ENCODE results near the gene AWAT1. TPM values are rescaled to one million over a fixed set of nuclear protein-coding genes. Genes with fewer than 3 reads are reported as not detected.
"Not testable (repeated sequence)": the region's sequence is repeated elsewhere in the genome, so short reads cannot be mapped to it uniquely, and the experiment has no call there.

Gene AWAT1
- not detected for total RNA-seq
- polyA plus RNA-seq (ENCODE audit: insufficient read depth, low read depth, low replicate concordance) = not detected
- long read RNA-seq, donor 1 = 0 reads
- long read RNA-seq, donor 2 = 0 reads

- Histone ChIP-seq H3K4me1 (no peaks in the 10 kb centered on the region), H3K36me3 (ENCODE audit: low read depth, missing control alignments) (no peaks in the 10 kb centered on the region), H3K27ac (no peak within 1 kb of the TSS), H3K27me3 (no peaks in the 10 kb centered on the region), H3K4me3 (no peak within 1 kb of the TSS), H3K9me3 (no peaks in the 10 kb centered on the region)
- intact Hi-C loops (cut with DNase I; ENCODE audit: low total_unique reads) = no loop called here
- TF ChIP-seq CTCF (IDR thresholded peaks at IDR 0.05) (no peak), POLR2A (IDR thresholded peaks at IDR 0.05) (no peak)
- DNase-seq = no peak
- 83 to 90% methylated on average over 3 of the region's 3 CpGs for WGBS, 2 donors
These were observed at the start of gene AWAT1 for GRCh38 chrX:70234355-70234754. Gene AWAT1, plus strand, starts transcription at chrX:70234655. Its CDS starts 41 bp downstream, at chrX:70234696.

GRCh38 chrX:70190225-70190624 is 44.2 kb upstream of the AWAT1 start:
- intact Hi-C loops (cut with DNase I; ENCODE audit: low total_unique reads) = no loop called here
- no peak overlapping the region for H3K4me3 ChIP-seq
- H3K36me3 ChIP-seq (ENCODE audit: low read depth, missing control alignments) = no peaks in the 10 kb centered on the region
- TF ChIP-seq CTCF (IDR thresholded peaks at IDR 0.05) (no peak), POLR2A (IDR thresholded peaks at IDR 0.05) (no peak)
- H3K27me3 ChIP-seq = no peaks in the 10 kb centered on the region
- no peak for DNase-seq
- no peaks in the 10 kb centered on the region for H3K9me3 ChIP-seq
- H3K27ac ChIP-seq = no peak overlapping the region
- H3K4me1 ChIP-seq = no peaks in the 10 kb centered on the region

GRCh38 chrX:70196961-70197720 is 37.3 kb upstream of the AWAT1 start:
- H3K27ac ChIP-seq = no peak overlapping the region
- 9 to 10% methylated on average over 12 of the region's 12 CpGs for WGBS, 2 donors
- H3K4me1 ChIP-seq = no peaks in the 10 kb centered on the region
- no peaks in the 10 kb centered on the region for H3K9me3 ChIP-seq
- TF ChIP-seq POLR2A (IDR thresholded peaks at IDR 0.05) (no peak), CTCF (IDR thresholded peaks at IDR 0.05) (peak; percentile 13 to 58 (median 42))
- no peak overlapping the region for H3K4me3 ChIP-seq
- peak; percentile 68 for DNase-seq
- no peaks in the 10 kb centered on the region for H3K36me3 ChIP-seq (ENCODE audit: low read depth, missing control alignments)
- no peaks in the 10 kb centered on the region for H3K27me3 ChIP-seq
- intact Hi-C loops (cut with DNase I; ENCODE audit: low total_unique reads) = no loop called here

- intact Hi-C loops (cut with DNase I; ENCODE audit: low total_unique reads) = no loop called here
- no peaks in the 10 kb centered on the region for H3K27me3 ChIP-seq
- no peaks in the 10 kb centered on the region for H3K4me1 ChIP-seq
- WGBS, 2 donors = 94% methylated on average over 2 to 5 of the region's 5 CpGs
- no peak for DNase-seq
- no peak overlapping the region for H3K4me3 ChIP-seq
- TF ChIP-seq POLR2A (IDR thresholded peaks at IDR 0.05) = no peak
- no peaks in the 10 kb centered on the region for H3K36me3 ChIP-seq (ENCODE audit: low read depth, missing control alignments)
- H3K27ac ChIP-seq = no peak overlapping the region
- no peaks in the 10 kb centered on the region for H3K9me3 ChIP-seq
These were observed 32.7 kb upstream of the AWAT1 start for GRCh38 chrX:70201732-70202131.

- H3K27me3 ChIP-seq = no peaks in the 10 kb centered on the region
- no peak overlapping the region for H3K4me3 ChIP-seq
- TF ChIP-seq CTCF (IDR thresholded peaks at IDR 0.05) = no peak
- TF ChIP-seq POLR2A (IDR thresholded peaks at IDR 0.05) = no peak
- no peak overlapping the region for H3K27ac ChIP-seq
- no peaks in the 10 kb centered on the region for H3K9me3 ChIP-seq
- H3K4me1 ChIP-seq = no peaks in the 10 kb centered on the region
- intact Hi-C loops (cut with DNase I; ENCODE audit: low total_unique reads) = no loop called here
- no peak for DNase-seq
- no peaks in the 10 kb centered on the region for H3K36me3 ChIP-seq (ENCODE audit: low read depth, missing control alignments)
These were observed 26.0 kb upstream of the AWAT1 start for GRCh38 chrX:70208479-70208878.

- H3K27me3 ChIP-seq; DNase-seq; intact Hi-C loops (cut with DNase I; ENCODE audit: low total_unique reads); H3K27ac ChIP-seq; H3K4me1 ChIP-seq; H3K36me3 ChIP-seq (ENCODE audit: low read depth, missing control alignments); H3K9me3 ChIP-seq; H3K4me3 ChIP-seq: not testable (repeated sequence)
- WGBS, 2 donors = 48 to 53% methylated on average over 6 of the region's 6 CpGs
These were observed 24.9 kb upstream of the AWAT1 start for GRCh38 chrX:70209570-70209969.
